ENCODE data around the gene ACP4.

DNA sequence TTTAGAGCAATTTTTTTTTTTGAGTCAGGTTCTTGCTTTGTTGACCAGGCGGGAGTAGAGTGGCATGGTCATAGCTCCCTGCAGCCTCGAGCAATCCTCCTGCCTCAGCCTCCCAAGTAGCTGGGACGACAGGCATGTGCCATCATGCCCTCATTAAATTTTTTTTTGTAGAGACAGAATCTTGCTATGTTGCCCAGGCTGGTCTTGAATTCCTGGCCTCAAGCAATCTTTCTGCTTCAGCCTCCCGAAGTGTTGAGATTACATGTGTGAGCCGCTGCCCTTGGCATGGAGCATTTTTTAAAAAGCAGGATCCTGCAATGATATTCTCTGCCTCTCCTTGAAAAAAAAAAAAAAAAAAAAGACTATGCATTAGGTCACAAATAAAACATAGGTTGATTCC, 14.1 kb upstream of the ACP4 start:
- TF ChIP-seq, protein P1, sequence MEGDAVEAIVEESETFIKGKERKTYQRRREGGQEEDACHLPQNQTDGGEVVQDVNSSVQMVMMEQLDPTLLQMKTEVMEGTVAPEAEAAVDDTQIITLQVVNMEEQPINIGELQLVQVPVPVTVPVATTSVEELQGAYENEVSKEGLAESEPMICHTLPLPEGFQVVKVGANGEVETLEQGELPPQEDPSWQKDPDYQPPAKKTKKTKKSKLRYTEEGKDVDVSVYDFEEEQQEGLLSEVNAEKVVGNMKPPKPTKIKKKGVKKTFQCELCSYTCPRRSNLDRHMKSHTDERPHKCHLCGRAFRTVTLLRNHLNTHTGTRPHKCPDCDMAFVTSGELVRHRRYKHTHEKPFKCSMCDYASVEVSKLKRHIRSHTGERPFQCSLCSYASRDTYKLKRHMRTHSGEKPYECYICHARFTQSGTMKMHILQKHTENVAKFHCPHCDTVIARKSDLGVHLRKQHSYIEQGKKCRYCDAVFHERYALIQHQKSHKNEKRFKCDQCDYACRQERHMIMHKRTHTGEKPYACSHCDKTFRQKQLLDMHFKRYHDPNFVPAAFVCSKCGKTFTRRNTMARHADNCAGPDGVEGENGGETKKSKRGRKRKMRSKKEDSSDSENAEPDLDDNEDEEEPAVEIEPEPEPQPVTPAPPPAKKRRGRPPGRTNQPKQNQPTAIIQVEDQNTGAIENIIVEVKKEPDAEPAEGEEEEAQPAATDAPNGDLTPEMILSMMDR (IDR thresholded peaks at IDR 0.05 in 4 of 5, conservative IDR thresholded peaks at IDR 0.05 in 1 of 5), result no peak
- TF ChIP-seq POLR2A (IDR thresholded peaks at IDR 0.05), result no peak
